Prostate gland (tissue), 2 donors: ENCODE measurements around the gene IMMT. TPM values are rescaled to one million over a fixed set of nuclear protein-coding genes. Genes with fewer than 3 reads are reported as not detected.

Source experiments
- DNase-seq: peaks from one replicate; pipeline ENCODE4 v3.0.0-alpha.2; 2019; ENCODE audit warnings: low spot score
- H3K27ac ChIP-seq, 2 donors: fragments of 200-600 bp; sonication (generic); 2 replicates each; pipeline ENCODE4 v1.5.1; 2017 to 2019
- H3K27me3 ChIP-seq: fragments of 200-600 bp; sonication (generic); replicated peaks from 2 replicates; pipeline ENCODE4 v1.5.1; 2019; ENCODE audit not compliant: insufficient read depth
- H3K36me3 ChIP-seq, 2 donors: fragments of 200-600 bp; sonication (generic); 1 replicate in 1 of 2; 2 replicates in 1 of 2; pipeline versions ENCODE4 v1.5.1 to v1.8.1; 2017 to 2019
- H3K4me1 ChIP-seq: fragments of 200-600 bp; sonication (generic); replicated peaks from 2 replicates; pipeline ENCODE4 v1.5.1; 2019
- H3K4me3 ChIP-seq, 2 donors: fragments of 200-600 bp; sonication (generic); 2 replicates each; pipeline ENCODE4 v1.5.1; 2017 to 2019
- H3K9me3 ChIP-seq: fragments of 200-600 bp; sonication (generic); 2 replicates; pipeline ENCODE4 v1.5.1; 2017
- CTCF ChIP-seq, 4 experiments: fragments of 200-600 bp in 2 of 4; fragments of 450-650 bp in 2 of 4; sonication (generic) in 2 of 4; IDR thresholded peaks; 1 replicate in 3 of 4; 2 replicates in 1 of 4; pipeline ENCODE4 v1.5.1; 2016 to 2019; ENCODE audit warnings: antibody characterized with exemption in 4 of 4, mild to moderate bottlenecking in 2 of 4, moderate library complexity in 2 of 4
- POLR2A ChIP-seq: fragments of 450-650 bp; IDR thresholded peaks from one replicate; pipeline ENCODE4 v1.6.1; 2016; ENCODE audit warnings: antibody characterized with exemption, mild to moderate bottlenecking
- POLR2AphosphoS5 ChIP-seq: sonication (generic); formaldehyde crosslinking; IDR thresholded peaks from one replicate; pipeline ENCODE4 v1.6.1; 2017; ENCODE audit warnings: antibody characterized with exemption
- WGBS: methylation state at CpG from one replicate; pipeline ENCODE4 v1.1.5; 2018; 5-methylcytosine and 5-hydroxymethylcytosine counted together
- intact Hi-C: fragments of 100-400 bp; cut with DNase I; formaldehyde crosslinking; loops from one replicate; pipeline ENCODE4 v1.14.2; 2022
- total RNA-seq, 2 donors: library from RNA; depleted of rRNA; stranded (reverse); fragments of >200 nt; gene quantifications; one replicate each; pipeline ENCODE4 v1.1.0, GENCODE V29; 2016

Gene IMMT
- total RNA-seq, 2 donors from 2014 or later = 32.6 to 52.5 TPM

- Histone ChIP-seq H3K4me1 (no peaks in the 10 kb centered on the region), H3K36me3 (peaks cover 3 to 16% of the 10 kb centered on the region in 2 donors)
- no peak for TF ChIP-seq POLR2AphosphoS5
- TF ChIP-seq CTCF (IDR thresholded peaks at IDR 0.05) = no peak
- no peak for TF ChIP-seq POLR2A
Measured at GRCh38 chr2:86118130-86118529, 77.1 kb downstream of the IMMT start.

GRCh38 chr2:86107031-86107430, 88.2 kb downstream of the IMMT start:
- 18% methylated on average over 5 of the region's 5 CpGs for WGBS

More at GRCh38 chr2:86118130-86118529, 77.1 kb downstream of the IMMT start:
- WGBS = 93% methylated on average over 2 of the region's 2 CpGs
- DNase-seq = no peak
- no peaks in the 10 kb centered on the region for H3K9me3 ChIP-seq
- no peak overlapping the region for H3K4me3 ChIP-seq
- no peaks in the 10 kb centered on the region for H3K27me3 ChIP-seq
- H3K27ac ChIP-seq = no peak overlapping the region
- intact Hi-C loops = no loop called here

GRCh38 chr2:86105969-86106945, 89.0 kb downstream of the IMMT start, which contains the start of gene PTCD3:
PTCD3 (plus strand) TSS chr2:86106235; CDS start chr2:86106248, 13 bp downstream.
- under 1% methylated on average over 44 of the region's 44 CpGs for WGBS
- Histone ChIP-seq H3K36me3 (no peaks in the 10 kb centered on the region), H3K27ac (peak within 1 kb of the TSS; percentile 78 to 81), H3K4me3 (peak within 1 kb of the TSS; percentile 70 to 83), H3K9me3 (no peaks in the 10 kb centered on the region), H3K4me1 (peaks cover 4% of the 10 kb centered on the region), H3K27me3 (no peaks in the 10 kb centered on the region)
- peak; percentile 94 for DNase-seq
- TF ChIP-seq POLR2AphosphoS5 (peak; percentile 85), CTCF (IDR thresholded peaks at IDR 0.05) (peak in 1 of 4 experiments; percentile 3), POLR2A (peak; percentile 62)
- intact Hi-C loops = no loop called here

More at GRCh38 chr2:86107031-86107430, 88.2 kb downstream of the IMMT start:
- intact Hi-C loops = no loop called here
- H3K27me3 ChIP-seq = no peaks in the 10 kb centered on the region
- H3K9me3 ChIP-seq = no peaks in the 10 kb centered on the region
- no peak for DNase-seq
- H3K4me1 ChIP-seq = peaks cover 4% of the 10 kb centered on the region
- H3K27ac ChIP-seq = no peak overlapping the region
- TF ChIP-seq CTCF (IDR thresholded peaks at IDR 0.05) (no peak), POLR2A (no peak), POLR2AphosphoS5 (no peak)
- H3K4me3 ChIP-seq = peak overlapping the region; percentile 70 to 83
- H3K36me3 ChIP-seq = no peaks in the 10 kb centered on the region

GRCh38 chr2:86105252-86105968, 89.9 kb downstream of the IMMT start, which contains the start of gene POLR1A:
POLR1A (minus strand) TSS chr2:86105886; CDS start chr2:86105776, 110 bp downstream.
- intact Hi-C loops = no loop called here
- H3K9me3 ChIP-seq = no peaks in the 10 kb centered on the region
- WGBS = under 1% methylated on average over 38 of the region's 38 CpGs
- no peaks in the 10 kb centered on the region for H3K27me3 ChIP-seq
- peak within 1 kb of the TSS; percentile 78 to 81 for H3K27ac ChIP-seq
- no peaks in the 10 kb centered on the region for H3K36me3 ChIP-seq
- peak within 1 kb of the TSS; percentile 70 to 83 for H3K4me3 ChIP-seq
- TF ChIP-seq POLR2AphosphoS5 (peak; percentile 64), POLR2A (no peak), CTCF (IDR thresholded peaks at IDR 0.05) (peak in 1 of 4 experiments; percentile 4)
- DNase-seq = peak; percentile 94
- peaks cover 4% of the 10 kb centered on the region for H3K4me1 ChIP-seq
